NCI-H69 (cell line): ENCODE results near the gene DIAPH1.
A peak's percentile ranks its signal among the peaks of the same experiment; 100 is the strongest.

ENCODE experiments used
- DNase-seq: peaks from one replicate; lab custom pipeline; 2025; lab: John Stamatoyannopoulos, UW

The DIAPH1 gene

DNA sequence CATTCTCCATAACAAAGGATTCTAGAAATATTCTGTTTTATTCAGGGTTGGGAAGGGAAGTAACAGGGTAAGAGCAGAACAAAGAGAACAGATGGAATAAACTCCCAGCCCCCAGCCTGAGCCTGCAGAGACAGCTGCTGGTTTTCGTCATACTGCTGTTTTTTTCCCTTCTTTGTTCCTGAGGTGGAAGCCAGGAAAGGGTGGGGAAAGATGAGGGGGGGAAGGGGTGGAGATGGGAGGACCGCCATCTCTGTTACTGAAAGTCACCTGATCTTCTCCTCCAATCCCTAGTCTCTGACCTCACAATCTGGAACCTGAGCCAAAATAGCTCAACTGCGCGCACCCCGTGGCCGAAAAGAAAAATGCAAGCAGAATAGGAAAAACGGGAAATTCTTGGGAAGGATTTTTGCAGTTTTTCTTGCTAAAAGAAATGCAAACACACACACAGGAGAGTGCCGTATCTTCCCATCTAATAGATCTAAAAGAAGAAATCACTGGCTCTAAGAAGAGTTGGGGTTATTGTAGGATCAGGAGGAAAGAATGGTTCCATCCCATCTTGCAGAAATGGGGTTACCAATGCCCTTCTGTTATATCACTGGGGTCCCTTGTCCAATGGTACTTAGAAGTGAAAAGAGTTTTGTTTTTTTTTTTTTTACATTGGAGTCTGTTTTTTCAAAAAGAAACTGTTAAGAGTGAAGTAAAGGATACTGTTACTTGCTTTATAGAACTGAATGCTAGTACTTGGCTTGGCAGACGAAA, 57.9 kb downstream of the DIAPH1 start:
- DNase-seq: peak; percentile 99

DNA sequence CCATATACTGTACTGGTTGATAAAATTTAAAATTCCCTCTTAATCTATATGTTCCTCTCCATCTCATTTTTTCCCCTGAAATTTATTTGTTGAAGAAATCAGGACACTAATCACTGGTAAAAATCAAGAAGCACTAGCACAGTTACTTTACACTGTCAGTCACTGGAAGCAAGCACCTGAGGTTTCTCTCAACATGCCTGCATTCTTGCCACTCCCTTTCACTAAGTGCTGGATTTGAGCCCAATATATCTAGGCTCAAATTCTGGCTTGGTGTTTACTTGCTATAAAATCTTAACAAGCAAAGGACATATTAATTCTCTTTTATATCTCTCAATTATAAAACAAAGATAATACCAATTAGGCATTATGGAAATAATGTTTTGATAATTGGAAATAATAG, 58.6 kb downstream of the DIAPH1 start:
- DNase-seq: peak; percentile 90

DNA sequence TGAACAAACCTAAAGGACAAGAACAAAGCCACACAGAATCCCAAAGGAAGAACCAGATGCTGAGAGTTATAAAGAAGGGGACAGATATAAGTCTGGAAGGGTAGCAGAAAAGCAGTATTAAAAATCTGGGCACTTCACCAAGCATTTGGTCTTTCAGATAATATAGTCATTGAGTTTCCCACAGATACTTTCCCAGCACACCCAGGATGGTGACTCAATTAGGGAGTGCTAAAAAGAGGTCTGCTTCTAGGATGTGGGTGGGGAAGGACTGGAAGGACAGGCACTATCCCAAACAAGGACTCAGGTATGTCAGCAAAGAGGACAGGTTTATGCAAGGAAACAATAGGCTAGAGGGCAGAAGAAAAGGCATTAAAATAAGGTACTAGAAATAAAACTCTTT, 59.3 kb downstream of the DIAPH1 start:
- peak; percentile 8 for DNase-seq

DNA sequence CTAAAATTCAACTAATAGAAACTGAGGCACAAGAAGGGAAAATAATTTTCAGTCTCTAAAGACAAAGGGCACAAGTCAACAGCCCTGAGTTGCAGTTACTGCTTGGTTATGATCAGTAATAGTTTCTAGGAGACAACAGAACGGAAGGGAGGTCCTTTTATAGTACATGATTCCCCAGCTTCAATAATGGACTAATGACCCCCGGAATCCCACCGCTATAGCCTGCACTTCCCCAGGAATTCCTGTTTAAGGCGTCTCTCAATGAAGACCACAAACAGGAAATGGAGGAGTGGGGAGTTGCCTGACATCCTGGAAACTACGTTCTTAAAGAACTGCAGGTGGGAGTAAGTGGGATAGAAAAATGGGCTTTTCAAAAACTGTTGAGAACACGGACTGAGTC, 60.6 kb downstream of the DIAPH1 start:
- DNase-seq: no peak

DNA sequence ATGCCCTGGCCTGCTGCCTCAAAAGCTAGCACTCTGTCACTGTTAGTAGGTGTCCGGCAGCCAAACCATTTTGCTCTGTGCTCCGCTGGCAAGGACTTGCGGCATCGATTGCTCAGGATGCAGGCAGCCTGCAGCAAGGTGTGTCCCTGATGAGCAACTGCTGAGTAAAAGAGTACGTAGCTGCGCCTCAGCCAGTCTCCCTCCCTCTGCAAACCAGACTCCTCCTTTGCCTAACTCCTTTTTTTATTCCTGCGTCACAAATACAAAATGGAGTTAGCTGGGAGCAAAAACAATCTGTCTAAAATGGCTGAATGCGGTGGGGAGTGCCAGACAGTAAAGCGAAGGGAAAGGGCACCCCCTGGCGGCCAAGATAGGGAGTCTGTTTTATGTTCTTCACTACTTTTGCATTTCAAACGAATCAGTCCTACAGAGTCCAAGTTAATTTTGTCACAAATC, 61.1 kb downstream of the DIAPH1 start:
- peak; percentile 91 for DNase-seq

DNA sequence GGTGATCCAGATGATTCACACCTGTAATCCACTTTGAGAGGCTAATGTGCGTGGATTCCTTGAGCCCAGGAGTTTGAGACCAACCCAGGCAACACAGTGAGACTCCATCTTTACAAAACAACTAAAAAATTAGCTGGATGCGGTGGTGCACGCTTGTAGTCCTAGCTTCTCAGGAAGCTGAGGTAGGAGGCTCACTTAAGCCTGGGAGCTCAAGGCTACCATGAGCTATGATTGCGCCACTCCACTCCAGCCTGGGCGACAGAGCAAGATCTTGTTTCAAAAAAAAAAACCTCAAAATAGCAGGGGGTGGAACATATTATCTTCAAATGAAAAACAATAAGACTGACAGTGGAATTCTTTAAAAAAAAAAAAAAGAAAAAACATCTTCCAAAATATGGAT, 70.9 kb downstream of the DIAPH1 start:
- DNase-seq: no peak

DNA sequence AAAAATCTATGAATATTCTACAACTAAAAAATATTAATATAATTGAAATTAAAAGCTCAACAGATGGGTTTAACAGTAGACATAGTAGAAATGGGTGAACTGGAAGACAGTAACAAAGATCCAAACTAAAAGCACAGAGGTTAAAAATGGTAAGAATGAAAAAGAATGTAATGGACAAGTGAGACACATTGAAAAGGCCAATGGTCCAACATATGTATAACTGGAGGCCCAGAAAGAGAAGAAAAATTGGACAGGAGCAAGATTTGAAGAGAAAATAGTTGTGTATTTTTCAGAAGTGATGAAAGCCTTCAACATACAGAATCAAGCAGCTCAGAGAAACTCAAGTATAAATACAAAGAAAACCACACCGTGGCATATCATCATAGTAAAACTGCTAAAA, 71.3 kb downstream of the DIAPH1 start:
- no peak for DNase-seq

DNA sequence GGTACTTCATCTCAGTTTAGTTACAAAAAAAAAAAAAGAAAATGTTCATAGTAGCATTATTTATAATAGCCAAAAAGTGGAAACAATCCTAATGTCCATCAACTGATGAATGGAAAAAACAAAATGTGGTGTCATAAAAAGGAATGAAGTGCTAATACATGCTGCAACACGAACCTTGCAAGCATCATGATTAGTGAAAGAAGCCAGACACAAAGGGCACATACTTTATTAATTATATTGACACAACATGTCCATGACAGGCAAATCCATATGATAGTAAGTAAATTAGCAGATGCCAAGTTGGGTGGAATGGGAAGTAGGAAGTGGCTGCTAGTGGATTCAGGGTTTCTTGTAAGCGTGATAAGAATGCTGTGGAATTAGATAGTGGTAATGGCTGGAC, 75.7 kb downstream of the DIAPH1 start:
- no peak for DNase-seq

DNA sequence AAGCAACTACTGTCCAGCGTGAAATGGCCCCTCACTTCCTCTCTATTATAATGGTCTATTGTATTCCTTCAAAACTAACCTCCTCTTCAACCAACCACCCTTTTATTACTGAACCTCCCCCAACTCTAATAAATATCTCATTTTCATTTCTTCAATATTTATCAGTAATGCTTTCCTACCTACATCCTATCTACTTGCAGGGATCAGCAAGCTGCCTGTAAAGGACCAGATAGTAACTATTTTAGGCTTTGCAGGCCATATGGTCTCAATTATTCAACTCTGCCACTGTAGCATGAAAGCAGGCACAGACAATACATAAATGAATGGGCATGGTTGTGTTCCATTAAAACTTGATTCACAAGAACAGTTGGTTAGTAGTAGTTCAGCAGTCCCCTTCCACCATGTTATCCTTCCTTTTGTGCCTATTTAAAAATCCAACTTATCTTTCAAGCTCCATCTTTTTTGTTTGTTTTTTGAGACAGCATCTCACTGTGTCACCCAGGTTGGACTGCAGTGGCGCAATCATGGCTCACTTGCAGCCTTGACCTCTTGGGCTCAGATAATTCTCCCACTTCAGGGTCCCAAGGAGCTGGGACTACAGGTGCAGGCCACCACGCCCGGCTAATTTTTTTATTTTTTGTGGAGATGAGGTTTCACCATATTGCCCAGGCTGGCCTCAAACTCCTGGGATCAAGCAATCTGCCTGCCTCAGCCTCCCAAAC, 84.1 kb downstream of the DIAPH1 start:
- DNase-seq: no peak

DNA sequence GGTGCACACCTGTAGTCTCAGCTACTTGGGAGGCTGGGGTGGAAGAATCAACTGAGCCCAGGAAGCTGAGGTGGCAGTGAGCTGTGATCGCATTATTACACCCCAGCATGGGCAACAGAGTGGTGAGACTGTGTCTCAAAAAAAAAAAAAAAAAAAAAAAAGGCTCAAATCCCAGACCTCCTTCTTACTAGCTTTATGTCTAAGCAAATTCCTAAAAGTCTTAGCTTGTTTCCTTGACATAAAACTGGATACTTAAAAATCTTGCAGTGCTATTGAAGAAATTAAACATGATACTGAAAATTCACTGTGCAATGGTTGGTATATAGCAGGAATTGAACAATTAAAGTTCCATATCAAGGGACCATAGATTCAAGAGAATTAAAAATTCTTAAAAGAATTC, 84.9 kb downstream of the DIAPH1 start:
- no peak for DNase-seq

DNA sequence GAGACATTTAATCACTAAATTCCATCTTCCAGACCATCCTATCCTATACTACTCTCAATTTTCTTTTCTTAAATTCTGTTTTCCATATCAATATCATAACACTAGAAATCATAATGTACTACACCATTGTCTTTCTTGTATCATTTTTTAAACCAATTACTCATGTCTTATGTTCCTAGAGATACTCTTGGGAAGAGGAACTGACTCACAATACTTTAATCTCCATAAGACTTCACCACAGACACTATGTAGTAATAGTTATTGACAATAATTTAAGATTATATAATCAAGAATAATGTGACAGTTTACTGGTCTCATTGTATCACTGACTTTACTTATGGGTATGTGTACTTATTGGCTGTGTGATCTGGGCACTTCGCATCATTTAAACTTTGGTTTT, 86.1 kb downstream of the DIAPH1 start:
- no peak for DNase-seq

DNA sequence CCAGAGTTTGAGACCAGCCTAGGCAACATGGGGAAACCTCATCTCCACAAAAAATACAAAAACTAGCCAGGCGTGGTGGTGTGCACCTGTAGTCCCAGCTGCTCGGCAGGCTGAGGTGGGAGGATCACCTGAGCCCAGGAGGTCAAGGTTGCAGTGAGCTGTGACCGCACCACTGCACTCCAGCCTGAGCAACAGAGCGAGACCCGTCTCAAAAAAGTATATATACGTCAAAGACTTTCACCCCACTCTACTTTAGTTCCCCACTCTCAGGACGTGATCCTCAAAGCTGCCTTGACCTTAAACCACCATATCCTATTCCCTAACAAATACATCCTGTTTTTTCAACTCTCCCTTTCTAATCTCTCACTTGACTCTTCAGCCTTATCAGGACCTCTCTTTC, 88.9 kb downstream of the DIAPH1 start:
- DNase-seq: no peak

DNA sequence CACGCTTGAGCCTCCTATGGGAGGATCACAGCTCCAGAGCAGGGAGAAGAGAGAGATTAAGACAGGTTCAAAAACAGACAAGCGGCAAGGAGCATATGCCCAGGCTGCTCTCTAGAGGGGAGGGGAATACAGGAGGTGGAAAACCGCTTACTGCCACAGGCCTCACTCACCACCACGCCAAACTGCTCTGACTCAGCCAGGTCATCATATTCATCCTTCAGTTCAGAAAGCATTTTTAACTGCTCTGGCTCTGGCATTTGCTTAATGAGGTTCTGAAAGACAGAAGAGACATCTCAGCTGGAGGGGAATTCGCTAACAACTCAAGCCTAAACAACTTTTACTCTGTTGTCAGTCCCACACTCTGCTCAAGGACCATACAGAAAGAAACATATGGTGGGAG, 89.8 kb downstream of the DIAPH1 start:
- no peak for DNase-seq

DNA sequence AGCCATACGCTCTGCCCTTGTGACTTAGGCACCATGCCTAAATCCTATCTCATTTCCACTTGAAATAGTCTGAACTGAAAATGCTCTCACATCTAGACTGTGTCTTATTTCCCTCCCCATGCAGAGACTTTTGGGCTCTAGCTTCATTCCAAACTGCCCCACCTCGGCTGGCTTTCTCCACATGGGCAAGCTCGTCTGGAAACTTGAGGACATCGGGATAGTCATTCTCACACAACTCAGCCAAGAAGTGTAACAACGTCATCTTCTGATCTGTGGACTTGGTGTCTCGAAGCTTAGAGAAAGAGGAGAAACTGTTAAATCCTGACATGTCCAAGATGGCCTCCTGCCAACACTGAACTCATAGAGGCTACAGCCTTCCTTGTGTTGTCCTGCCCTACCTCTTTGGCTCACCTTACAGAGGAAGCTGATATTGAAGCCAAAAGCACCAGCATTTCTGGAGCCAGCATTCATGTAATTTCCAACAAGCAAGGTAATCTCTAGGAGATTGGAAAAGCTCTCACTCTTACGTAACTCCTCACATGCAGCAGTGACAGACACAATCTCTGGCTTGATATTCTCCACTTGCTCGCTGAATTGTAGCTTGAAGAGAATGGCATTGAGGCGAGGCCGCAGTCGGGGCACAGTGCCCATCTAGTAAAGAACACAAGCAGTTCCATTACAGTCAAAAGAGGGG, 90.4 kb downstream of the DIAPH1 start:
- no peak for DNase-seq

DNA sequence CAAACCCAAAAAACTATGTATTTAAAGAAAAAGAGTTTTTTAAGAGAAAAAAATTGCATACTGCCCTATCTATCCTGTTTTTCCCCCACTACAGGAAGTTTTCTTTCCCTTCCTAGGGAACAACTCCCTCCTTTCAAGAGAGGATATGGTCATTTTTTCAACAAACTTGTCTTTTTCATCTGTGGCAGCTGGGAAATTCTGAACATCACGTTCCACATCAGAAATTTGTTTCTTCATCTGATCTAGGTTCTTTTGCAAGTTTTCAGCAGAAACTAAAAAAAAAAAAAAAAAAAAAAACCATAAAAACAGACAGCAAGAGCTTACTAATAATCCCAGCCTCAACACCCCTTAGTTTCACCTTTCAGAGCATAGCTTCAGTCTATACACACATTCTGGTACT, 91.4 kb downstream of the DIAPH1 start:
- no peak for DNase-seq

DNA sequence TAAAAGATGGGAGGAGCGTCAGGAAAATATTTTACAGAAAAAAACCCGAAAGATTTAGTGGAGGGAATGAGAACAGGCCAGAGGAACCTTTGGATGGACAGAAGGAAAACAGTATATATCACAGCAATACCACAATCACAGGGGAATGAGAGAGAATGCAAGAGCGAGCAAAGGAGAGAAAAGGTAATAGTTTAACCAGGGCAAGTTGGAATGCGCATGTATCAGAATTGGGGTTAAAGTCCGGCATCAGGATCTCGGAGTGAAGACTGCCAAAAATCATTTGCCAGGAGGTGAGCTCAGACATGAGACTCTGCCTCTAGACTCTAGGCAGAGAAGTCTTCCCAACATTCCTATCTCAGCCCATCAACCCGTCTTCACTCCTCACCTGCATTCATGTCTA, 93.1 kb downstream of the DIAPH1 start:
- no peak for DNase-seq

DNA sequence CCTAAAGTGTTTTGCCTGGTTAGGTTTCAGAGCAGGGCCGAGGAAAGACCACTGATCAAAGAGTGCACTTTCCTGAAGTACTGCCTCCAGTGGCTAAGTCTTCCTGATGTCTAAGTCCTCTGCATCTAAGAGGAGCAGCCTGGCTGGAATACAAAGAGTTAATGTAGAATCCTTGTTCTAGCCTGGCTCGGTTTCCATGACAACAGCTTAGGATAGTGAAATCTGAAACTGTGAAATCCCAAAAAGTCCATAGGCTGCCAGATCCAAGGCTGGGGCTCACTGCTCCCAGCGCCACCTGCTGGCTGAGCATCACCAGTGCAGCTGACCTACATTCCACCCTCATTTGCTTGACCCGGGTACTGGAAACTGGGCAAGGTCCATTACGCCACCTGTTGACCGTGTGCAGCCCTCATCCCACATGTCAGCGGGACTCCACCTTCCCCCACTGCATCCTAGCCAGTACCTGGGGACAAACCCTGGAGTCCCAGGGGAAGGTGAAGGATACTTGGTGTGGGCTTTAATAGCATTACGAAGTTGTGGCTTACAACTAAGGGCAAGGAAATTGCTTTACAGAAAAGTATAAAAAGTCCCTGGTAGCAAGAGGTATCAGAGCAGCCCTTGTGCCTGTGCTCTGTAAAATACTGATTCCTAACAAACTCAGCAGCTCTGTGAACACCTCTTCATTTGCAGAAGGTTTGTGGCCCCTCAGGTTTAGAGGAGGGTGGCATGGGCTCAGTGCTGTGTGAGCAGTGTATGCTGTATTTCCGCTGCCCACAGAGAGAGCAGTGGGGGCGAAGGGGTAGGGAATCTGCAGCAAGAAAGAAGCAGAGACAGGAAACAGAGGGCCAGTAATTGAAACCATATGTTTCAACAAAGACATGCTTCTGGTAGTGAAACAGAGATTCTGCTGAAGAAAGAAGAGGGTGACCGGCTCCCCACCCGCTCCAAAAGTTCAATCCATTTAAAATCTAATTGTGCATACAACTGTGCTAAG, 93.9 kb downstream of the DIAPH1 start:
- DNase-seq: peak; percentile 90

DNA sequence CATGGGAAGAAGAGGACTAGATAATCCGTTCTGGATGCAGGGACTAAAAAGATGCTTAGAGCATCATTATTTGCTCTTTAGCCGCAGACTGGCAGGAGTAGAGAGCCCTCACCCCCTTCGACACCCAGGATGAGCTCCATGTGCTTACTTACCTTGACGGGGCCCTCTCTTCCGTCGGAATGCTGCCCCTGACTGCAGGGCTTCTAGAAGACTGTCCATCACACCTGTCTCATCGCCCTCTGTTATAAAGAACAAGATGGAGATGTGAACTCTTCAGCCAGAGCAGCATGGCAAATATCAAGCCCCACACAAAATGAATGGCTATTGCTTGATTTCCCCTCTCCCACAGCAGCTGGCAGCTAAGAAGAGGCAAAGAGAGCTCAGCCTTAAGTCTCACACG, 94.8 kb downstream of the DIAPH1 start:
- DNase-seq: no peak

DNA sequence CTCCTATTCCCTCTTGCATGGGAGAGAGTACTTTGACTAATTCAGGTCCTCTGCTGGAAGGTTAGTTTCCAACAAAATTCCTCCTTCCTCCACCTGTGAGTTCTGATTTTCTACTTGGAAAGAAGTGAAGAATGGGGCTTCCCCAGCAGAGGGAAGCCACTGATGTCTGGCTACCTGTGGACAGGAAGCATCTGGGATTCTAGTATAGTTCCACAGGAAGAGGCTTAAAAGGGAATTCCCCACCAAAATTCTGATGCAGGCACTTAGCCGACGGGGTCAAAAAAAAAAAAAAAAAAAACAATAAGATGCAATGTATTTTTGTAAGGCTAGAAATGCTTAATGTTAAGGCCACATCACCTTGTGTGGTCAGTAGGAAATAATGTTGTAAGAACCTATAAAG, 96.5 kb downstream of the DIAPH1 start:
- no peak for DNase-seq

DNA sequence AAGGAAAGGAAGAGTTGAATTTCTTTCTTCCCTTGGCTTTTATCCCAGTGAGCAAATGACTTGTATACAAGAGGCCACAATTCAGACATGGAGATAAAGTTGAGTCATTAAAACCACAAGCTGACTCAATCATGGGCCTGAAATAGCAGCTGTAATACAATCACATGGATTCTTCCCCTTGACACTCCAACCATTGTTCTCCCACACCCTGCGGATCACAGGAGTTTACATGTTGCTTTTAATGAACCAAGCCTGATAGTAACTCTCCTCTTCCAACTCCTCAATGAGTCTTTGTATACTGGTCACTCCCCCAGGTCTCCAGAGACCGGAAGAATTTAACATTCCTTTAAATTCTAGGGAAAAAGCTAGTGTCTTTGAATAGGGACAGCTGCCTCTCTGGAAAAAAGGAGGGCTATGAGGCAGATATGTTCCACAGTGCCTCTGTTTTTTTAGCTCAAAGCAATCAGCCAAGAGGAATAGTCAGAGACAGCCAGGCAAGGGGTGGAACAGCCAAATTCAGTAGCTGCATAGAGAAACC, 97.5 kb downstream of the DIAPH1 start:
- DNase-seq: no peak
